NCI-H526 (cell line): Measurements from ENCODE around the gene COMTD1.
A peak's percentile ranks its signal among the peaks of the same experiment; 100 is the strongest.
"Not testable (repeated sequence)": the region's sequence is repeated elsewhere in the genome, so short reads cannot be mapped to it uniquely, and the experiment has no call there.

ENCODE experiments used
- DNase-seq, 2 experiments: peaks; one replicate each; lab custom pipeline; 2025; lab: John Stamatoyannopoulos, UW

COMTD1 gene

DNA sequence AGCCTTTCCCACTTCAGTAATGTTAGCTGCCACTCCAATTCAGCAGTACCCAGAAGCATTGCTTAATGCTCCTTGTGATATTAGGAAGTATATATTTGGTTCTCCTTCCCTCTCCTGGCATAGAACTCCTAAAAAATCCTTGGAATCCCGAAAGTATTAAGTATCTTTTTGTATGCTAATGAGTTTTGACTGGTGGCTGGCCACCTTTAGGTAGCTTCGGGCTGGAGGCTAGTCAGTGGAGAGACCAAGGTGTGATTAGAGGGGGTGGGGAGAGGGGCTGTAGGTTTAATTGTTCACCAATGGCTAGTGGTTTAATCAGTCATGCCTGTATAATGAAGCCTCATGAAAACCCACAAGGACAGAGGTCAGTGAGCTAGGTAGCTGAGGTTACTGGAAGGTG, 12.2 kb downstream of the COMTD1 start:
- DNase-seq, result no peak

DNA sequence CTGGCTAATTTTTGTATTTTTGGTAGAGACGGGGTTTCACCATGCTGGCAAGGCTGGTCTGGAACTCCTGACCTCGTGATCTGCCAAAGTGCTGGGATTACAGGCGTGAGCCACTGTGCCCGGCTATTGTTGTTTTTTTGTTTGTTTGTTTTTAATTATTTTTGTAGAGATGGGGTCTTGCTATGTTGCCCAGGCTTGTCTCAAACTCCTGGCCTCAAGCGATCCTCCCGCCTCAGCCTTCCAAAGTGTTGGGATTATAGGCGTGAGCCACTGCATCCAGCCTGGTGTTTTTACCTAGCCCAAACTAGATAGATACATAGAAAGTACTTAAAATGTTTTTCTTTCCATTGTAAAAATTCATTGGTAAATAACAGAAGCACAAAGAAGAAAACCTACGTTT, 14.3 kb downstream of the COMTD1 start:
- not testable (repeated sequence) for DNase-seq

DNA sequence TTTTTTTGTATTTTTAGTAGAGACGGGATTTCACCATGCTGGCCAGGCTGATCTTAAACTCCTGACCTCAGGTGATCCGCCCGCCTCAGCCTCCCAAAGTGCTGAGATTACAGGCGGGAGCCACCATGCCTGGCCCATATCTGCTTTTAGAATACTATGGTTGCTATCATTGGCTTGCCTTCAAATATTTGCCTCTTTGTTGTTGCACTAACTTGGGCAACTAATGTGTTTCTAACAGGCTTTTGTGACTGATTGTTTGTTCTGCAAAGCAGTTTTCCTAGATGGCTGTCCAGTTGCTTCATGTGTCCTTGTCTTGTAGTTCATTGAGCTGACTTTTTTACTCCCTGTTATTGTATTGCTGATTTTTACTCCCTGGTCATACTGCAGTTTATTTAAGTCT, 15.5 kb downstream of the COMTD1 start:
- no peak for DNase-seq

DNA sequence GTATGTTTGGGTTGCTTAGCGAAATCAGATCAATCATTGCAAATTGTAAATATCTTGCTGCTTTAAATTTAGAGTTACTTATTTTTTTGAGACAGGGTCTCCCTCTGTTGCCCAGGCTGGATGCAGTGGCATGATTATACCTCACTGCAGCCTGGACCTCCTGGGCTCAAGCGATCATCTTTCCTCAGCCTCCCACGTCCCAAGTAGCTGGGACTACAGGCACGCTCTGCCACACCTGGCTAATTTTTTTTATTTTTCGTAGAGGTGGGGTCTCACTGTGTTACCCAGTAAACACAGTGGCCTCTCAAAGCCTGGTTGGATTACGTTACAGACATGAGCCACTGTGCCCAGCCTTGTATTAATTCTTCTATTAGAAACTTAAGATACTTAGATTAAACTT, 23.4 kb downstream of the COMTD1 start:
- DNase-seq, result no peak

DNA sequence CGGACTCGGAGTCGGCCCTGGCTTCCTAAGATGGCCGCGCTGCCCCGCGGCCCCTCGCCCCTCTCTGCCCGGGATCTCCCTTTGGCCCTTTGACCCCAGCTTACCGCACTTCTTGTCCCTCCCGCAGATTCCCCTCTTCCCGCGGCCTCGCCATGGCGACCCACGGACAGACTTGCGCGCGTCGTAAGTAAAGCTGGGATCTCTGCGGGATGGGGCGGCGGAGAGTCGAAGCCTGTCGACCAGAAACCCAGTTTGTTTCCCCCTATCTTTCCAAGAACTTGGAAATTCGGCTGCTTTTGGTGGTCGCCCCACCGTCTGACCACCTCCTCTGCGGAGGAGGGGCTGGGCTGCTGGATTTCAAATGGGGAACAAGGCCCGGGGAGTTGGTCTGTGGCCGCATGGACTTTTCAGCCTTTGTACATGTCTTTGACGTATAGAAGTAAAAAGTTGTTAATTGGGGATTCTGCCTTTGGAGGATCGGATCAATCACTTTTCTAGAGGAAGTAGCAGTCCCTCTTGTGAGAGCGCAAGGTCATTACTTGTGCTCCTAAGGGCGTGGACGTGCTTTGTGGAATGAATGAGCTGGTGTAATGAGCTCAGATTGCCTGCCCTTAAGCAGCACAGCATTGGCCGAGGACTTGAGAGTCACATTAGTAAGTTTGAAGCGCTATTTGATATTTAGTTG, 24.6 kb downstream of the COMTD1 start:
- peak in 1 of 2 experiments; percentile 10 for DNase-seq

DNA sequence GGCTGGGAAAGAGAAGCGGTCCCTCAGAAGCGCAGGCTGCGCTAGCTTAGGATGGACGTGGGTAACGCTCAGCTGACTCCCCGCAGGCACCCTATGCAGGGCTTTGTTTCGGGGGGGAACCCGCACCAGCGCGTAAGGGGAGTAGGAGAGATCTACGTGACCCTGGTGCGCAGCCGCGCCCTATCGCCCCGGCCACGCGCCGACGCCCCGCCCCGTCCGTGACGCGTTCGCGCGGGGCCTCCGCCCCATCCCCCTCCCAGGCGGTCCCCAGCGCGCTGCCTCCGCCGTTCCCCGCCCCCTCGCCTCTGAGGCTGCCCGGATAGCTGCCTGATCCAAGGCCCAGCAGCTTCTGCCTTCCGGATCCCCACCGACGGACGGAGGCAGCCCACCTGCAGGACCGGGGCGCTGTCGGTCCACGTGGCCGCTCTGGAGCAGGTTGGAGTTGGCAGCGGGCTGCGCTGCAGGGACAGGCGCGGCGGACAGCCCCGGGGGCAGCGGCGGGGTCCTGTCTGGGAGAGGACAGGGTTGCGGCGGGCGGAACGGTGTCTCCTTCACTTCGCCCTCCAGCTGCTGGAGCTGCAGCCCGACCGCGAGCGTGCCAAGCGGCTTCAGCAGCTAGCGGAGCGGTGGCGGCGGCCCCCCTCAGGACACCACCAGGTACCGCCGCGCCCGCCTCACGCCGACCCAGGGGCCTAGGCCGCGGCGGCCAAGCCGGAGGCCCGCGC, 25.3 kb downstream of the COMTD1 start, which contains the start of gene VDAC2:
TSS of gene VDAC2 (plus strand) at position 515 of the 725 bp plus-strand sequence. CDS start 363 bp downstream, outside the sequence.
- DNase-seq, result peak; percentile 77 to 87

DNA sequence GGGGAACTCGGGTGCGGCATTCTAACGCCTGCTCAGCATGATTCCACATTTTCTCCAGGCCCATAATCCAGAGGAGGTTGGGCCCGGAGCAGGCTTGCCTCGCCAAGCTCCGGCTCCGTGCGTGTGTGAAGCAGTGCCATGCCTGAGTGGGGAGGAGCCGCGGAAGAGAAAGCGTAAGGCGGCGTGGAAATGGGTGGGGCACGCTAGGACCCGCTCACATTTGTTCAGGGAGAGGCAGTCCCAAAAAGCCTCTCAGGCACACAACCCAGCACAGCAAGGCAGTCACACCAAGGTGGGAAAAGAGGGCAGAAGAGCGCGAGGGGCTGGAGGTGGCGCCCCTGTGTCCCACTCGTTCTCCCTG, 25.9 kb downstream of the COMTD1 start:
- peak; percentile 32 to 69 for DNase-seq

DNA sequence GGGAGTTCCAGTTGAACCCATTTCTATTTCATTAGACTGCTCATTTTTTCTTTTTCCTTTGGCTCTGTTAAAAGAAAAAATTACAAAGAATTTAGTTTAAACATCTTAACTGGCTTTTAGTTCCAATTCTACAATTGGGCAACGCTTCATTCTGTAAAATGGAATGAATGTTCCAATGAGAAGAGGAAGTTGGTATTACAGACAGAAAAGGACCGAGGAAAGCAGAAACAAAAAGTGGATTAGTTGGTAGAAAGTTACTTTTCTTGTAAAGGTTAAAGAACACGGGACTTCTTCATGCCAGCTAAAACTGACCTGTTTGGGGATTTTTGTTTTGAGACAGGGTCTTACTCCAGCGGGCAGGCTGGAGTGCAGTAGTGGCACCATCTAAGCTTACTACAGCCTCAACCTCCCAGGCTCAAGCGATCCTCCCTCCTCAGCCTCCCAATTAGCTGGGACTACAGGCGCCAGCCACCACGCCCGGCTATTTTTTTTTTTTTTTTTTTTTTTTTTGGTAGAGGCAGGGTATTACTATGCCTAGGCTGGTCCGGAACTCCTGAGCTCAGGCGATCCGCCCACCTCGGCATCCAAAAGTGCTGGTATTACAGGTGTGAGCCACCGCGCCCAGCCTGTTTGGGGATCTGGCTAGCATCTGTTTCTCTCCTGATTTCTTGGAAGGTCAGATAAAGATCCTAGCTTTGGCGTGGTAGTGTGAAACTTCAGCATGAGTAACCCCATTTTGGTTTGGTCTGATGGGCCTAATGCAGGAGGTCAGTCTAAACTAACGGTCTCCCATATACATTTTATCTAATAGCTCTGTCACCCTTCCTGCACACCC, 26.5 kb downstream of the COMTD1 start:
- no peak for DNase-seq

DNA sequence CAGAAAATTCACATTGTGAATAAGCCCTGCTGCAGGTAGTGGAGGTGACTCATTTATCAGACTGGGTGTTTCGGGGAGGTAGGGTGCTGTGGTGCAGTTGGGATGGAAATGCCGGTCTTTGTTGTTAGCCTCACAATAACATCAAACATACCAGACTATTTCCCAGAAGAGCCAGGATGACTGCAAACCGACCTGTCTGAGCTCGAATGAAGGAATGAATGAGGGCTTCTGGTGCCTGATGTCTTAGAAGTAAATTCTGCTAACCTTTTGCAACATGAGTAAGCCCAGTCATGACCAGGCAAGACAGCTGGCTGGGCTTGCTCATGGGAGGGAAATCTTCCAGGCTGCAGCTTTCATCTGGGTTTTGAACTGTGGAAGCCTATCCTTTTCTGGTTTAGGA, 27.6 kb downstream of the COMTD1 start:
- DNase-seq, result no peak

DNA sequence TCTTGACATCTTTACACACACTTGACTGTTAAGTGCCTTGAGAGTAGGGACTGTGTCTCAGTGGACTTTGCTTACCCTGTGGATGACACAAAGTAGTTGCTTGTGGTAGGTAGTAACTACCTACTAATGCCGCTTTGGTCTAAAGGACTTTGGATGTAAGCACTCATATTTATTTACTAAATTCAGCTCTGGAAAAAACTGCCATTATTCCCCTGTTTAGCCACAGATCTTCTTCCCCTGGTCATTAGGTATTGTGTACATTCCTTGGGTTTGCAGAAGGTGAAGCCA, 28.0 kb downstream of the COMTD1 start:
- DNase-seq, result no peak

DNA sequence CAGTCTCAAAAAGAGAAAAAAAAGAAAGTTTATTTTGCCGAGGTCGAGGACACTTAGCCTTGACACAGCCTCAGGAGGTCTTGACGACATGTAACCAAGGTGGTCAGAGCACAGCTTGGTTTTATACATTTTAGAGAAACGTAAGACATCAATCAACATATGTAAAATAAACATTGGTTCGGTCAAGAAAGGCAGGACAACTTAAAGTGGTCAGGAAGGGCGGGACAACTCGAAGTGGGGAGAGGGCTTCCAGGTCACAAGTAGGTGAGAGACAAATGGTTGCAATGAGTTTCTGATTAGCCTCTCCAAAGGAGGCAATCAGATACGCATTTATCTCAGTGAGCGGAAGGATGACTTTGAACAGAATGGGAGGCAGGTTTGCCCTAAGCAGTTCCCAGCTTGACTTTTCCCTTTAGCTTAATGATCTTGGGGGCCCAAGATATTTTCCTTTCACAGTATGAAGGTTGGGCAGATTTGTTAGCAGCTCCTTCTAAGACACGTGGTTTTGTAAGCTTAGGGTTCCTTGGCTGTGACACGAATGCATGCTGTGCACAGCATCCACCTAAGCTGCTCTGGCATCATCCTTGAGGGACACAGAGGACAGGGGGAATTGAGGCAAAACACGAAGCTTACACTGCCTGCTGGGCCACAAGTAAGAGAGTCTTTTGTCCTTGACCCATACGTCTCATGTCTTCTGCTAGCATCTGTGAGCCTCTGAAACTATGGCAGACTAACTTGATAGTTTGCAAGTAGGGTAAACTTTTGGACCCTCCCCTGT, 28.5 kb downstream of the COMTD1 start:
- DNase-seq, result no peak

DNA sequence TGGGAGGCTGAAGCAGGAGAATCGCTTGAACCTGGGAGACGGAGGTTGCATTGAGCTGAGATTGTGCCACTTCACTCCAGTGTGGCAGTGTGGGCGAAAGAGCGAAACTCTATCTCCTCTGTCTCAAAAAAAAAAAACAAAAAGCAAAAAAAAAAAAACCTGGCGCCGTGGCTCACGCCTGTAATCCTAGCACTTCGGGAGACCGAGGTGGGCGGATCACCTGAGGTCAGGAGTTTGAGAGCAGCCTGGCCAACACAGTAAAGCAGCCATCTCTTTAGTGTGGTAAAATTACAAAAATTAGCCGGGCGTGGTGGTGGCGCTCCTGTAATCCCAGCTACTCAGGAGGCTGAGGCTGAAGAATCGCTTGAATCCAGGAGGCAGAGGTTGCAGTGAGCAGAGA, 29.1 kb downstream of the COMTD1 start:
- not testable (repeated sequence) for DNase-seq

DNA sequence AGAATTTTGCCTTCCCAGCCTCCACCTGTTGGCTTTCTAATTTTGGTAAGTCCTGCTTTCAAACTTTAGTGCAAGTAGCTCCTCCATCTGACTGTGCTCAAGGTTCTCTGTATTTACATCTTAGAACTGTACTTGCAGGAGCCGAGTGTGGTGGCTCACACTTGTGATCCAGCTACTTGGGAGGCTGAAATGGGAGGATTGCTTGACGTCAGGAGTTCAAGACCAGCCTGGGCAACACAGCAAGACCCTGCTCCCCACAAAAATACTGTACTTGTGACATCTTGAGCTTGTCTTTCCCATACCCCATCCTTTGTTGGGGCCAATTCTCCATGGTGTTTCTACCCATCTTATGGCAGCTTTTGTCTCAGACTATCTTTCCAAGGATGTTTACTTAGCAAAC, 29.8 kb downstream of the COMTD1 start:
- no peak for DNase-seq

DNA sequence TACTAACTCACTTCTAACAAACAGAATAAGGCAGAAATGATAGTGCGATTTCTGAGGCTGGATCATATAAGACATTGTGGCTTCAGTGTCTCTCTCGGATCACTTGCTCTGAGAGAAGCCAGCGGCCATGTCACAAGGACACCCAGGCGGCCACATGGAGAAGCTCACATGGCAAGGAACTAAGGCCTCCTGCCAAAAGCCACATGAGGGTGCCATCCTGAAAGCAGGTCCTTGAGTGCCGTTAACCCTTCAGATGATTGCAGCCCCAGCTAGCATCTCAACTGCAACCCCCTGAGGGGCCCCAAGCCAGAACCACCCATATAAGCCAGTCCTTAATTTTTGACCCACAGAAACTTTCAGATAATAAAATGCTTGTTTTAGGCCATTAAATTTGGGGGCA, 32.0 kb downstream of the COMTD1 start:
- DNase-seq, result no peak

DNA sequence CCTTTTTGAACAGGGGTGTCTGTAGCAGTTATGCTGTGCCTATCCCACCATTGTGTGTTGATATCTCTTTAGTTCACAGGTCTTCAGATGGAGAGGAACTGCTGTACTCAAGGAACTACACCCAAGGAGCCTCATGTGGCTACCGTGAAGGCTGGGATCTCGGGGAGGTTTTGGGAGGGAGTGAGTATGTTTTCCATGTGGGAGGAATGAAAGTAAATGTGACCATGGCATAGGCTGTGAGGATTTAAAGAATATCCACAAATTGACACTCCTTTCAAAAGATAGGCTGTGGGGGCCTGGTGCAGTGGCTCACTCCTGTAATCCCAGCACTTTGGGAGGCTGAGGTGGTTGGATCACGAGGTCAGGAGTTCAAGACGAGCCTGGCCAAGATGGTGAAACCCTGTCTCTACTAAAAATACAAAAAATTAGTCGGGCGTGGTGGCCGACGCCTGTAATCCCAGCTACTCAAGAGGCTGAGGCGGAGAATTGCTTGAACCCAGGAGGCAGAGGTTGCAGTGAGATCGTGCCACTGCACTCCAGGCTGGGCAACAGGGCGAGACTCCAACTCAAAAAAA, 32.6 kb downstream of the COMTD1 start:
- not testable (repeated sequence) for DNase-seq

DNA sequence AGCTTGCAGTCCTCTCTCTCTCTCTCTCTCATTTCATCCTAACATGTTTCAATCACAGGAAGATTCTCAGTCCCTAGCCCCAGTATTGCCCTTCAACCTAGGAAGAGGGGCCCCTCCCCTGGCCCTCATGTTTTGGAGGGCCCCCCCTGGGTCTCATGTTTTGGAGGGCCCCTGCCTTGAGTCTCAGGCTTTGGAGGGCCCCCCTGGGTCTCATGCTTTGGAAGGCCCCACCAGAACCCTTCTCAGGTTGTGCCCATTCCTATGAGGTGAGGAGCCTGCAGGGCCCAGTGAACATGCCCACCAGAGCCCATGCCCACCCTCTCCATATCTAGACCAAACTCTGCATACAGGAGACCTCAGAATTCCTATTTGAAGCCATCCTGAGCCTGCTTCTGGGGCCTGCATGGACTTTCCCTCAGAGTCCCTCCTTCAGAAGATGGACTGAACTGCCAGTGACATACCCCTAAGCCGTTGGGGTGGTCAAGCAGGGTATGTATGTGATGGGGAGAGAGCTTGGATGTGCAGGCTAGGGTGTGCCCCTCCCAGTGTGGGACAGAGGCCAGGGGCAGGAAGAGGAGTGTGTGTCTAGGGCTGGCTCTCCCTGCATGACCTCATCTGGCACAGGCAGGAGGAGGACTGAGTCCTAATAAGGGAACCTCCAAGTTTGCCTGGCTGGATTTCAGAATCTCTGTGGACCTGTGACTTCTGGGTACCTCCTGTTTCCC, 33.3 kb downstream of the COMTD1 start:
- no peak for DNase-seq

DNA sequence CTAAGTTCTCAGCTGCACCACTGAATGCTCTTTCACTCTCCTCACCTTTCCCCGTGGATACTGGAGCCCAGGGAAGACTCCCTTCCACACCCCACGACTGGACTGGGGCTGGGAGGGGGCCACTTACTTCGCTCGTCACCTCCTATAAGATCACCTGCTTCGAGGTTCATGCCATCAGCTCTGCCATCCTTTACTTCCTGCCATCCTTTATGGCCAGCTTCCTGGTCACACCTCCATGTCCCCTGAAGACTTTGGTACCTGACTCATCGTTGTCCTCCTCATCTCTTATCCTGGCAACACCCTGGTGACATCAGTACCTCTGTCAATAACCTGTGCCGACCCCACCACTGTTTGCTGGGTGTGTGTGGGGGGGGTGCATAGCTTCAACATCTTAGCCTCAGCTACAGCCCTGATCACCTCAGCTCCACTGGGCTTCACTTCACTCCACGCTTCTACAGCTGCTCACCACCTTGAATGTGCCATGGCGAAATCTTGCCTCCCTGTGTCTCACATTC, 33.9 kb downstream of the COMTD1 start:
- DNase-seq, result no peak

DNA sequence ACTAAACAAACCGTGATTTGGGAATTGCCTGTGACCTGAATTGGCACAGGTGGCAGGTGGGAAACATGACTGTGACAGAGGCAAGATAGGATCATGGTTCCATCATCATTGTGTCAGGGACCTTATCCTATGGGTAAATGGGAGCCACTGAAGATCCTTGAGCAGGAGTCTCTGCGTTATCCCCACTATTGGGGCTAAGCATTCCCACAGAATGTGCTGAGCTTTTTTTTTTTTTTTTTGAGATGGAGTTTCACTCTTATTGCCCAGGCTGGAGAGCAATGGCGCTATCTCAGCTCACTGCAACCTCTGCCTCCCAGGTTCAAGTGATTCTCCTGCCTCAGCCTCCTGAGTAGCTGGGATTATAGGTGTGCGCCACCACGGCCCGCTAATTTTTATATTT, 35.8 kb downstream of the COMTD1 start:
- not testable (repeated sequence) for DNase-seq

DNA sequence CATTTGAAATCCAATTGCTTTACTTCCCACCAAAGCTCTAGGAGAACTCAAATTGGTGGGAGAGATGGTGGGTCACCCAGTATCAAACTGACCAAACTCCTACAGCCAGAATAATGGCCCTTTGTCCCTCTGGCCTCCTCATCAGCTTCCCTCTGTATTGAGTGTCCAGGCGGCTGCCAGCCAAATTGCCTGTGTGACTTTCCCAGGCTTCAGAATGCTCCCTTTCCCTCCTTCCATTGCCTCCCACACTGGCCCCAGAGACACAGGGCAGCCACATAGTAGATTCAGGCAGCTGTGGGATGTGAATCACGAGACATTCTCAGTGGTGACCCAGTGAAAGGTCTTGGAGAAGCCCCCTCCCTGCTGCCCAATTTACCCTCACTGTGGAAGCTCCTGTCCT, 37.9 kb downstream of the COMTD1 start:
- DNase-seq, result no peak

DNA sequence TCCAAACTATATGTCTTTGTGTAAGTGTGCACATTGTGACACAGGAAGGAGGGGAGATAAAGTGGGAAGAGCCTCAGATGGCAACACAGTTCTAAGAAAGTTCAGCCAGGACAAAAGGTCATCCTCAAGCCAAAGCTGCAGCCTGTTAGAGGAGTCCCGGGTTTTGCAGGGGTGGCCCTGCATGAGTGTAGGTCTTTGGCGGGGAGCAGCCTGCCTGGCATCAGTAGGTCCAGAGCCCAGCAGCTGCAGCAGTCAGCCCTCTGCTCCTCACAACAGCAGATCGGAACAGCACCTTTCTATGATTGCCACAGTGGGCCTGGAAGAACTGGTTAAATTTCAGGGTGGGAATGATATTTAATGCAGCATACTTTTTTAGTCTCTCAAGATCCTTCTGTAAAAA, 38.7 kb downstream of the COMTD1 start:
- no peak for DNase-seq
